ENCODE data around the gene AIG1.

Gene AIG1

DNA sequence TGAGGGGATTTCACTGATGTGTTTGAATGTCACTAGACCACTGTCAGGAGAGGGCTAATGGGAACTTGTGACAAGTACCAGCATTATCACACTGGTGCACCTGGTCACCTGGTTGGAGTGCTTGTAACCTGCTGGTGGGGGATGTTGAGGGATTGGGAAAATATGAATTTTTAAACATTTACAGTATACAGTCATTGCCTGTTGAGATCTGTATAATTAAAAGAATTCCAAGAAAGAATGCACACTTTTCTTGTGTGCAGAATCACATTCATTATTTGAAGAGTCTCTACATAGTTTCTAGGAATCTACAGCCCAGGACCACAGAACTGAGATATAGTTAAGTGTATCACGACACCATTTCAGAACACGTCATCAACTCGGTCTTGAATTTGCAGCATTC, 118.4 kb downstream of the AIG1 start:
- TF ChIP-seq, protein P1, sequence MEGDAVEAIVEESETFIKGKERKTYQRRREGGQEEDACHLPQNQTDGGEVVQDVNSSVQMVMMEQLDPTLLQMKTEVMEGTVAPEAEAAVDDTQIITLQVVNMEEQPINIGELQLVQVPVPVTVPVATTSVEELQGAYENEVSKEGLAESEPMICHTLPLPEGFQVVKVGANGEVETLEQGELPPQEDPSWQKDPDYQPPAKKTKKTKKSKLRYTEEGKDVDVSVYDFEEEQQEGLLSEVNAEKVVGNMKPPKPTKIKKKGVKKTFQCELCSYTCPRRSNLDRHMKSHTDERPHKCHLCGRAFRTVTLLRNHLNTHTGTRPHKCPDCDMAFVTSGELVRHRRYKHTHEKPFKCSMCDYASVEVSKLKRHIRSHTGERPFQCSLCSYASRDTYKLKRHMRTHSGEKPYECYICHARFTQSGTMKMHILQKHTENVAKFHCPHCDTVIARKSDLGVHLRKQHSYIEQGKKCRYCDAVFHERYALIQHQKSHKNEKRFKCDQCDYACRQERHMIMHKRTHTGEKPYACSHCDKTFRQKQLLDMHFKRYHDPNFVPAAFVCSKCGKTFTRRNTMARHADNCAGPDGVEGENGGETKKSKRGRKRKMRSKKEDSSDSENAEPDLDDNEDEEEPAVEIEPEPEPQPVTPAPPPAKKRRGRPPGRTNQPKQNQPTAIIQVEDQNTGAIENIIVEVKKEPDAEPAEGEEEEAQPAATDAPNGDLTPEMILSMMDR (IDR thresholded peaks at IDR 0.05; ENCODE audit: low read depth, low read length) = no peak
- no peak overlapping the region for H3K4me3 ChIP-seq (ENCODE audit: low read depth, low read length)

GRCh38 chr6:143179901-143180612, 119.4 kb downstream of the AIG1 start:
- TF ChIP-seq, protein P1 (IDR thresholded peaks at IDR 0.05; ENCODE audit: low read depth, low read length) = no peak
- no peak overlapping the region for H3K4me3 ChIP-seq (ENCODE audit: low read depth, low read length)

GRCh38 chr6:143180826-143181225, 120.1 kb downstream of the AIG1 start:
- TF ChIP-seq, protein P1 (IDR thresholded peaks at IDR 0.05; ENCODE audit: low read depth, low read length) = no peak
- no peak overlapping the region for H3K4me3 ChIP-seq (ENCODE audit: low read depth, low read length)

GRCh38 chr6:143183666-143184065, 123.0 kb downstream of the AIG1 start:
- TF ChIP-seq, protein P1 (IDR thresholded peaks at IDR 0.05; ENCODE audit: low read depth, low read length) = no peak
- H3K4me3 ChIP-seq (ENCODE audit: low read depth, low read length) = no peak overlapping the region

- TF ChIP-seq, protein P1 (IDR thresholded peaks at IDR 0.05; ENCODE audit: low read depth, low read length) = no peak
Observed at GRCh38 chr6:143185288-143185687, 124.6 kb downstream of the AIG1 start.

DNA sequence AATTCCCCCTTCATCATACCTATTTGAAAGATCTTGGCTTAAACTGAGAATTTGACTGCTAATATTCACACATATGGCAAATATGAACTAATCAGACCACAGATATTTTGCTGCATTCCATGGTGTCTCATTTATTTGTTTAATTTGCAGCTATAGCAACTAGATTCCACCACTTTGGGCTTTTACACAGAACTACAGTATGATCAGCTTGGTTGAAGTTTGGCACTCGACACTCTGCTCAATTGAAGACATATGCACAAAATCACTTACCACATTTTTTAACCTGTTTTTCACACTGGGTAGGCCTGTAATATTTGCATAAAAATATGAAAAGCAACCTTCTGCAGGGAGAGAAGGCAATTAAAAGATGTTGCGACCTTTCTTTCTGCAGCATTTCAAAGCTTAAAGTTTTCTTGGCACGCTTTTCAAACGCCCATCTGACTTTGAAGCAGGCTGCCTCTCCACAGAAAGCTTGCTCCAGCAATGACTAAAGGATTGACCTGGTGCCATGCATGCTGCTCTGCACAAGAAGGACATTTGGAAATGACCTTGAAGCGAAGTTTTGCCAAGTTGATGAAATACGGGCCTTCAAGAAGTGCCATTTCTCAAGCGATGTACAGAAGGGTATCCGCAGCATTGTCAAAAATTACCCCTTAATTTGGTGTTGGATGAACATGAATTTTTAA, 126.7 kb downstream of the AIG1 start:
- TF ChIP-seq, protein P1 (IDR thresholded peaks at IDR 0.05; ENCODE audit: low read depth, low read length) = no peak
- H3K4me3 ChIP-seq (ENCODE audit: low read depth, low read length) = no peak overlapping the region

More at GRCh38 chr6:143185288-143185687, 124.6 kb downstream of the AIG1 start:
- H3K4me3 ChIP-seq (ENCODE audit: low read depth, low read length) = no peak overlapping the region

DNA sequence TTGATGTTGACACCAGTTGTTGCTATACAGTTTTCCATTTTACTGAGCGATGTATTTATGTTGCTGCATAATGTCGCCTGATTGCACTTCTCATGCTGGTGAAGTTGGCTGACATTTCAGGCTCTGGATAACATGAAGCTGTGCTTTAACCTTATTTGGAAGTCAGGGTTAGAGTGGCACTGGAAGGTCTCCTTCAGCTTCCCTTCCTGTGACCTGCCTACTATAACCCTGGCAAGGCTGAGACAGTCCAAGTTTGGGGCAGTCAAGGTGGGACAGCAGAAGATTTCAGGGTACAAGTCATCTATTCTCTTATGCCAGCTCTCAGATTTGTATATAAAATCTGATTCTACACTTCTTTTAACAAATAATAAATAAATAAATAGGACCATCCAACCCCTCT, 127.6 kb downstream of the AIG1 start:
- TF ChIP-seq, protein P1 (IDR thresholded peaks at IDR 0.05; ENCODE audit: low read depth, low read length) = no peak

More for the DNA sequence above, 127.6 kb downstream of the AIG1 start:
- H3K4me3 ChIP-seq (ENCODE audit: low read depth, low read length) = no peak overlapping the region
